GM12873 (cell line): ENCODE results near the gene STK24.

Experiments used
- CTCF ChIP-seq: IDR thresholded peaks from 2 replicates; pipeline ENCODE4 v1.5.1; 2012; ENCODE audit warnings: low read depth, mild to moderate bottlenecking, moderate library complexity, low read length, control low read depth; ENCODE audit not compliant: insufficient read depth; ENCODE audit errors: missing control alignments

Gene STK24

GRCh38 chr13:98487522-98487921, 89.4 kb downstream of the STK24 start:
- TF ChIP-seq CTCF, result no peak

DNA sequence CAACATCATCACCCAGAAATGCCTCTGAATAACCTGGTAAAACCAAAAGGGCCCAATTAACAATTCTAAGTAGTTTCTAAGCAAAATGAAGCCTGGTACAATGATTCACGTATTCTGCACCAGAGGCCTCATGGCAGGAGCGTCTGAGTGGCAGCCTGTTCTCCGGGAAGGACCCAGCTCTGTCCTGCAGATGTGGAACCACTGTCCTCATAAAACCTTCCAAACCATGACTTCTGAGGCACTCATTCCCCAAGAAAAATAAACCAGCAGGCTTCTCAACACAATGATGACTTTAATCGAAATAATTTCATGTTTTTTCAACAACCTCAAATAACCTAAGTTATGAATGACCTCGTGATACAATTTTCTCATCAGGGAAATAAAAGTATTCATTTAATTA, 89.9 kb downstream of the STK24 start:
- TF ChIP-seq CTCF, result no peak

GRCh38 chr13:98486412-98486811, 90.5 kb downstream of the STK24 start:
- TF ChIP-seq CTCF, result no peak

GRCh38 chr13:98485561-98485960, 91.3 kb downstream of the STK24 start:
- no peak for TF ChIP-seq CTCF

GRCh38 chr13:98484289-98485219, 92.4 kb downstream of the STK24 start:
- TF ChIP-seq CTCF, result no peak

DNA sequence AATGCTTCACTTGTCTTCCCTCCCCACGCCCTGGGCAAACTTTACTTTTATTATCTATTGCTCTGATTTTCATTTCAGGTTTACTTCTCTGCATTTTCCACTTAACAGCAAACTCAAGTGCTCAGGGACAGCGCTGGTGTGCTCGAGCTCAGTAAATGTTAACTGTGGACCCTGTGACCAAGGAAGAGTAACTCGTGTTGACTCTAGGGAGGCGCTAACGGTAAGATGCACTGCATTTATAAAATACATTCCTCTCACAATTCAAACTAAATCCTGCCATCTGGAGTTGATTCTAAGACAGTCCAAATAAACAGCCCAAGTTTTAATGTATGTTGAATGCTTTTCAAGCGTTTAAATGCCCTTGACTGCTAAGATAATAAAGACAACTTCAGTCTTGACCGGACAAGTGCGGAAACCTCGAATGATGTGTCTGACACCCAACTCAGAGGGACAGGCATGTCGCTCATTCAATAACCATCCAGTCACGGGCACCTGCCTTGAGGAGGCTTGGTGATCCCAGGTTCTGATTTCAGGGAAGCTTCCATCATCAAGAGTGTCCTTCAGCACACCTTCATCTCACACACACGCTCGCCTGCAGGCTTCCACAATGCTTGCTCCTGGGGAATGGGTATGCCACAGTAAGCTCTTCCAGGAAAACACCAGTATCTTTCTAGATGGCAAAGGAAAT, 93.2 kb downstream of the STK24 start:
- no peak for TF ChIP-seq CTCF
